Smooth muscle cell (in vitro differentiated cells): Measurements from ENCODE around the gene SEC16A. TPM values are rescaled to one million over a fixed set of nuclear protein-coding genes. Genes with fewer than 3 reads are reported as not detected.
A peak's percentile ranks its signal among the peaks of the same experiment; 100 is the strongest.

Experiments
- DNase-seq: peaks from one replicate; lab custom pipeline; 2025; ENCODE audit not compliant: unreplicated experiment; lab: John Stamatoyannopoulos, UW
- H2AFZ ChIP-seq: fragments of 200-600 bp; sonication (generic); 2 replicates; pipeline ENCODE4 v1.6.0; 2016; ENCODE audit warnings: antibody characterized with exemption, low read depth, mild to moderate bottlenecking
- H3F3A ChIP-seq: fragments of 200-600 bp; sonication (generic); 2 replicates; pipeline ENCODE4 v1.6.0; 2017; ENCODE audit warnings: antibody characterized with exemption, low read depth
- H3K27ac ChIP-seq: fragments of 200-600 bp; sonication (generic); 2 replicates; pipeline ENCODE4 v1.5.1; 2016; ENCODE audit warnings: low read depth, mild to moderate bottlenecking
- H3K27me3 ChIP-seq: fragments of 200-600 bp; sonication (generic); 2 replicates; pipeline ENCODE4 v1.6.1; 2016; ENCODE audit warnings: low read depth, mild to moderate bottlenecking
- H3K36me3 ChIP-seq: fragments of 200-600 bp; sonication (generic); 2 replicates; pipeline ENCODE4 v1.5.1; 2016; ENCODE audit warnings: low read depth
- H3K4me1 ChIP-seq: fragments of 200-600 bp; sonication (generic); 2 replicates; pipeline ENCODE4 v1.5.1; 2016; ENCODE audit warnings: low read depth
- H3K4me2 ChIP-seq: fragments of 200-600 bp; sonication (generic); 2 replicates; pipeline ENCODE4 v1.6.0; 2016; ENCODE audit warnings: mild to moderate bottlenecking
- H3K4me3 ChIP-seq: fragments of 200-600 bp; sonication (generic); 2 replicates; pipeline ENCODE4 v1.5.1; 2016; ENCODE audit warnings: mild to moderate bottlenecking
- H3K79me2 ChIP-seq: fragments of 200-600 bp; sonication (generic); 2 replicates; pipeline ENCODE4 v1.6.0; 2016; ENCODE audit warnings: low read depth, mild to moderate bottlenecking
- H3K9ac ChIP-seq: fragments of 200-600 bp; sonication (generic); 2 replicates; pipeline ENCODE4 v1.6.0; 2016; ENCODE audit warnings: low read depth
- H3K9me3 ChIP-seq: fragments of 200-600 bp; sonication (generic); replicated peaks from 2 replicates; pipeline ENCODE4 v1.5.1; 2016; ENCODE audit warnings: low read depth
- H4K20me1 ChIP-seq: fragments of 200-600 bp; sonication (generic); 2 replicates; pipeline ENCODE4 v1.6.0; 2016; ENCODE audit warnings: low read depth
- CTCF ChIP-seq: fragments of 200-600 bp; sonication (generic); IDR thresholded peaks from 2 replicates; pipeline ENCODE4 v1.5.1; 2017; ENCODE audit warnings: borderline replicate concordance, mild to moderate bottlenecking, antibody characterized with exemption; ENCODE audit not compliant: insufficient read depth, poor library complexity, severe bottlenecking
- WGBS: methylation state at CpG from one replicate; pipeline ENCODE4 v1.1.7; 2016; ENCODE audit warnings: low lambda C conversion rate; 5-methylcytosine and 5-hydroxymethylcytosine counted together
- polyA plus RNA-seq: library from polyadenylated mRNA; unstranded; fragments of >200 nt; fragmentation: Nextera tagmentation; extraction: Ambion mirVana; gene quantifications from 2 replicates; pipeline ENCODE4 v1.2.1, GENCODE V29; 2016
- total RNA-seq: library from RNA; depleted of rRNA; stranded (reverse); fragments of >200 nt; gene quantifications from 2 replicates; pipeline ENCODE4 v1.2.3, GENCODE V29; 2014

SEC16A gene
- total and polyA plus RNA-seq, 2 experiments from 2014 or later: 45.7 to 56.8 TPM

GRCh38 chr9:136482046-136482792 is 621 bp downstream of the SEC16A start:
- peak overlapping the region; percentile 95 for H3K4me2 ChIP-seq
- no peak for DNase-seq
- peaks cover 57% of the 10 kb centered on the region for H4K20me1 ChIP-seq
- no peak overlapping the region for H2AFZ ChIP-seq
- H3K79me2 ChIP-seq: peaks cover 55% of the 10 kb centered on the region
- H3K9me3 ChIP-seq: no peaks in the 10 kb centered on the region
- no peaks in the 10 kb centered on the region for H3F3A ChIP-seq
- peak overlapping the region; percentile 97 for H3K4me3 ChIP-seq
- no peak for TF ChIP-seq CTCF
- peak overlapping the region; percentile 99 for H3K9ac ChIP-seq
- peak overlapping the region; percentile 99 for H3K27ac ChIP-seq
- no peaks in the 10 kb centered on the region for H3K36me3 ChIP-seq
- H3K27me3 ChIP-seq: no peaks in the 10 kb centered on the region
- H3K4me1 ChIP-seq: peaks cover 12% of the 10 kb centered on the region
- 2% methylated on average over 38 of the region's 39 CpGs for WGBS

GRCh38 chr9:136481558-136481957 is 1.3 kb downstream of the SEC16A start:
- no peak for TF ChIP-seq CTCF
- no peak overlapping the region for H2AFZ ChIP-seq
- peaks cover 64% of the 10 kb centered on the region for H4K20me1 ChIP-seq
- peaks cover 12% of the 10 kb centered on the region for H3K4me1 ChIP-seq
- H3K27me3 ChIP-seq: no peaks in the 10 kb centered on the region
- H3K9me3 ChIP-seq: no peaks in the 10 kb centered on the region
- H3K4me3 ChIP-seq: peak overlapping the region; percentile 97
- no peak for DNase-seq
- peak overlapping the region; percentile 99 for H3K27ac ChIP-seq
- peaks cover 60% of the 10 kb centered on the region for H3K79me2 ChIP-seq
- H3K36me3 ChIP-seq: no peaks in the 10 kb centered on the region
- H3K4me2 ChIP-seq: peak overlapping the region; percentile 95
- WGBS: 36% methylated on average over 5 of the region's 5 CpGs
- H3K9ac ChIP-seq: peak overlapping the region; percentile 99
- H3F3A ChIP-seq: no peaks in the 10 kb centered on the region

GRCh38 chr9:136476369-136477150 is 6.3 kb downstream of the SEC16A start:
- Histone ChIP-seq H3K36me3 (peaks cover 21% of the 10 kb centered on the region), H3K9ac (no peak overlapping the region)

More at GRCh38 chr9:136476369-136477150, 6.3 kb downstream of the SEC16A start:
- no peak for DNase-seq
- no peak overlapping the region for H3K4me2 ChIP-seq
- H3F3A ChIP-seq: no peaks in the 10 kb centered on the region
- 96% methylated on average over 25 of the region's 25 CpGs for WGBS
- H3K4me3 ChIP-seq: no peak overlapping the region
- H3K27ac ChIP-seq: no peak overlapping the region
- peaks cover 2% of the 10 kb centered on the region for H3K4me1 ChIP-seq
- H4K20me1 ChIP-seq: peaks cover 100% of the 10 kb centered on the region
- H3K27me3 ChIP-seq: no peaks in the 10 kb centered on the region
- no peak for TF ChIP-seq CTCF
- peaks cover 96% of the 10 kb centered on the region for H3K79me2 ChIP-seq
- no peak overlapping the region for H2AFZ ChIP-seq
- no peaks in the 10 kb centered on the region for H3K9me3 ChIP-seq
